Liver (tissue), 3 donors: ENCODE results near the gene RHOD.

ENCODE experiments used
- FOXA1 ChIP-seq: IDR thresholded peaks from 2 replicates; pipeline ENCODE4 v1.6.1; 2016; ENCODE audit warnings: antibody characterized with exemption
- GABPA ChIP-seq, 2 donors: IDR thresholded peaks in 1 of 2; conservative IDR thresholded peaks in 1 of 2; 2 replicates each; pipeline ENCODE4 v1.6.1; 2016; ENCODE audit warnings: antibody characterized with exemption in 2 of 2, mild to moderate bottlenecking in 1 of 2, moderate library complexity in 1 of 2
- HNF4A ChIP-seq, 2 donors: conservative IDR thresholded peaks; 2 replicates each; pipeline ENCODE4 v1.6.1; 2016; ENCODE audit warnings: antibody characterized with exemption in 2 of 2, mild to moderate bottlenecking in 2 of 2
- NR2F2 ChIP-seq: IDR thresholded peaks from 2 replicates; pipeline ENCODE4 v1.6.1; 2016; ENCODE audit warnings: antibody characterized with exemption
- TAF1 ChIP-seq: conservative IDR thresholded peaks from 2 replicates; pipeline ENCODE4 v1.6.1; 2016; ENCODE audit warnings: antibody characterized with exemption, mild to moderate bottlenecking
- TF ChIP-seq, protein P1 (sequence below): fragments of 150-350 bp; IDR thresholded peaks from 2 replicates; pipeline ENCODE4 v1.5.1; 2017; ENCODE audit warnings: improper control_type of control experiment, low read depth, low read length; ENCODE audit not compliant: missing input control
- TF ChIP-seq, protein P2 (sequence below): IDR thresholded peaks from 2 replicates; pipeline ENCODE4 v1.6.1; 2016; ENCODE audit warnings: antibody characterized with exemption
- donor health status: healthy.
- donor health status: healthy.

DNA sequence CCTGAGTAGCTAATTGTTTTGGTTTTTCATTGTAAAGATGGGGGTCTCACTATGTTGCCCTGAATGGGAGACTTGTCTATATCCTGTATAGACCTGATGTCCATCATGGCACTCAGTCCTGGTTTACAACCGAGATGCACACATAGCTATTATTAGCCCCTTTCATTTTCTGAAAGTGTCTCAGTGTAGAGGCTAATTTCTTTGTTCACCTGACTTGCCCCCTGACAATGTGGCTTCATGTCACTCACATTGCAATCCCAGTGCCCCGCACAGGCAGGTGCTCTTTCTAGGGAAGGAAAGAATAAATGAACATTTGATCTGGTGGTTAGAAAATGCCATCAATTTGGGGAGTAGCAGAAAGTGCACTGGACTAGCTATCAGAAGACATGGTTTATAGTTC, 49.3 kb downstream of the RHOD start:
- TF ChIP-seq, protein P1, sequence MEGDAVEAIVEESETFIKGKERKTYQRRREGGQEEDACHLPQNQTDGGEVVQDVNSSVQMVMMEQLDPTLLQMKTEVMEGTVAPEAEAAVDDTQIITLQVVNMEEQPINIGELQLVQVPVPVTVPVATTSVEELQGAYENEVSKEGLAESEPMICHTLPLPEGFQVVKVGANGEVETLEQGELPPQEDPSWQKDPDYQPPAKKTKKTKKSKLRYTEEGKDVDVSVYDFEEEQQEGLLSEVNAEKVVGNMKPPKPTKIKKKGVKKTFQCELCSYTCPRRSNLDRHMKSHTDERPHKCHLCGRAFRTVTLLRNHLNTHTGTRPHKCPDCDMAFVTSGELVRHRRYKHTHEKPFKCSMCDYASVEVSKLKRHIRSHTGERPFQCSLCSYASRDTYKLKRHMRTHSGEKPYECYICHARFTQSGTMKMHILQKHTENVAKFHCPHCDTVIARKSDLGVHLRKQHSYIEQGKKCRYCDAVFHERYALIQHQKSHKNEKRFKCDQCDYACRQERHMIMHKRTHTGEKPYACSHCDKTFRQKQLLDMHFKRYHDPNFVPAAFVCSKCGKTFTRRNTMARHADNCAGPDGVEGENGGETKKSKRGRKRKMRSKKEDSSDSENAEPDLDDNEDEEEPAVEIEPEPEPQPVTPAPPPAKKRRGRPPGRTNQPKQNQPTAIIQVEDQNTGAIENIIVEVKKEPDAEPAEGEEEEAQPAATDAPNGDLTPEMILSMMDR: no peak
- TF ChIP-seq FOXA1: no peak
- no peak for TF ChIP-seq HNF4A (conservative IDR thresholded peaks at IDR 0.05)
- no peak for TF ChIP-seq TAF1
- TF ChIP-seq NR2F2: no peak
- TF ChIP-seq, protein P2, sequence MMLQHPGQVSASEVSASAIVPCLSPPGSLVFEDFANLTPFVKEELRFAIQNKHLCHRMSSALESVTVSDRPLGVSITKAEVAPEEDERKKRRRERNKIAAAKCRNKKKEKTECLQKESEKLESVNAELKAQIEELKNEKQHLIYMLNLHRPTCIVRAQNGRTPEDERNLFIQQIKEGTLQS: no peak
- TF ChIP-seq GABPA (IDR thresholded peaks at IDR 0.05 in 1 of 2, conservative IDR thresholded peaks at IDR 0.05 in 1 of 2): no peak
